Mesenchymal stem cell (in vitro differentiated cells and primary cell): ENCODE data around the gene NINJ2.

Experiments used
- DNase-seq: peaks from one replicate; pipeline ENCODE4 v3.0.0-alpha.2; 2013
- H2AFZ ChIP-seq: one replicate; pipeline ENCODE4 v1.6.1; 2013; ENCODE audit warnings: low read depth, mild to moderate bottlenecking, control low read depth, inconsistent platforms, low read length, moderate library complexity
- H2AK5ac ChIP-seq: 2 replicates; pipeline ENCODE4 v1.6.1; 2013; ENCODE audit warnings: low read length, moderate library complexity, mild to moderate bottlenecking, inconsistent platforms; ENCODE audit not compliant: severe bottlenecking
- H2BK120ac ChIP-seq: one replicate; pipeline ENCODE4 v1.6.1; 2013; ENCODE audit warnings: low read depth, mild to moderate bottlenecking, inconsistent platforms, low read length, moderate library complexity
- H2BK12ac ChIP-seq, 2 experiments: one replicate each; pipeline ENCODE4 v1.6.1; 2013; ENCODE audit warnings: inconsistent platforms in 2 of 2, low read length in 2 of 2, mild to moderate bottlenecking in 2 of 2, moderate library complexity in 2 of 2, control low read depth in 1 of 2
- H2BK15ac ChIP-seq: one replicate; pipeline ENCODE4 v1.6.1; 2013; ENCODE audit warnings: mild to moderate bottlenecking, low read depth, inconsistent platforms; ENCODE audit not compliant: poor library complexity, severe bottlenecking
- H2BK5ac ChIP-seq: 2 replicates; pipeline ENCODE4 v1.6.1; 2013; ENCODE audit warnings: low read depth, mild to moderate bottlenecking, low read length, control low read depth, inconsistent platforms; ENCODE audit not compliant: poor library complexity, severe bottlenecking
- H3K14ac ChIP-seq, 2 experiments: one replicate each; pipeline ENCODE4 v1.6.1; 2013; ENCODE audit warnings: inconsistent platforms in 2 of 2, low read length in 2 of 2, control low read depth in 1 of 2, mild to moderate bottlenecking in 1 of 2, moderate library complexity in 1 of 2
- H3K18ac ChIP-seq, 2 experiments: one replicate each; pipeline ENCODE4 v1.6.1; 2013; ENCODE audit warnings: inconsistent platforms in 2 of 2, low read length in 2 of 2, control low read depth in 1 of 2, low read depth in 1 of 2, mild to moderate bottlenecking in 1 of 2
- H3K23ac ChIP-seq, 2 experiments: one replicate each; pipeline ENCODE4 v1.6.1; 2013; ENCODE audit warnings: inconsistent platforms in 2 of 2, low read length in 2 of 2, mild to moderate bottlenecking in 2 of 2, moderate library complexity in 2 of 2, control low read depth in 1 of 2
- H3K27ac ChIP-seq: 2 replicates; pipeline ENCODE4 v1.5.1; 2013; ENCODE audit warnings: mild to moderate bottlenecking, moderate library complexity, low read length, control low read depth, inconsistent platforms; ENCODE audit not compliant: poor library complexity, severe bottlenecking
- H3K27me3 ChIP-seq, 2 experiments: 2 replicates each; pipeline versions ENCODE4 v1.6.1 to v1.7.0; 2013; ENCODE audit warnings: low read length in 2 of 2, mild to moderate bottlenecking in 2 of 2, moderate library complexity in 2 of 2, control low read depth in 1 of 2, inconsistent platforms in 1 of 2; ENCODE audit not compliant: control insufficient read depth in 1 of 2, insufficient read depth in 1 of 2
- H3K36me3 ChIP-seq, 2 experiments: 2 replicates each; pipeline versions ENCODE4 v1.6.1 to v1.7.0; 2013; ENCODE audit warnings: low read length in 2 of 2, control low read depth in 1 of 2, inconsistent platforms in 1 of 2, low read depth in 1 of 2, mild to moderate bottlenecking in 1 of 2; ENCODE audit not compliant: insufficient read depth in 2 of 2, control insufficient read depth in 1 of 2
- H3K4ac ChIP-seq, 2 experiments: one replicate each; pipeline ENCODE4 v1.6.1; 2013; ENCODE audit warnings: inconsistent platforms in 2 of 2, low read length in 2 of 2, mild to moderate bottlenecking in 2 of 2, moderate library complexity in 2 of 2, control low read depth in 1 of 2, low read depth in 1 of 2
- H3K4me1 ChIP-seq: 2 replicates; pipeline ENCODE4 v1.6.1; 2013; ENCODE audit warnings: low read depth, low read length, control low read depth; ENCODE audit not compliant: control insufficient read depth, insufficient read depth
- H3K4me2 ChIP-seq: 2 replicates; pipeline ENCODE4 v1.6.1; 2013; ENCODE audit warnings: low read length, mild to moderate bottlenecking, inconsistent platforms; ENCODE audit not compliant: poor library complexity, severe bottlenecking
- H3K4me3 ChIP-seq, 2 experiments: 2 replicates each; pipeline versions ENCODE4 v1.5.1 to v1.7.0; 2013; ENCODE audit warnings: low read length in 2 of 2, mild to moderate bottlenecking in 2 of 2, control low read depth in 1 of 2, low read depth in 1 of 2; ENCODE audit not compliant: insufficient read depth in 1 of 2
- H3K79me1 ChIP-seq: replicated peaks from 2 replicates; pipeline ENCODE4 v1.6.1; 2013; ENCODE audit warnings: mild to moderate bottlenecking, control low read depth, low read length, inconsistent platforms; ENCODE audit not compliant: poor library complexity, severe bottlenecking
- H3K9ac ChIP-seq: 2 replicates; pipeline ENCODE4 v1.7.0; 2013; ENCODE audit warnings: mild to moderate bottlenecking, low read length, moderate library complexity
- H3K9me3 ChIP-seq: 2 replicates; pipeline ENCODE4 v1.7.0; 2013; ENCODE audit warnings: mild to moderate bottlenecking, low read length; ENCODE audit not compliant: control insufficient read depth
- H4K8ac ChIP-seq: one replicate; pipeline ENCODE4 v1.6.1; 2013; ENCODE audit warnings: inconsistent platforms, mild to moderate bottlenecking, low read length, moderate library complexity
- H4K91ac ChIP-seq: one replicate; pipeline ENCODE4 v1.6.1; 2013; ENCODE audit warnings: mild to moderate bottlenecking, low read length, inconsistent platforms
- WGBS: methylation state at CpG from one replicate; pipeline ENCODE4 v1.1.7; 2013; ENCODE audit warnings: mixed read lengths; 5-methylcytosine and 5-hydroxymethylcytosine counted together

Gene NINJ2

GRCh38 chr12:612886-613285, 50.4 kb downstream of the NINJ2 start:
- no peak overlapping the region for H3K4ac ChIP-seq
- H3K14ac ChIP-seq: no peak overlapping the region
- peaks cover 0 to 3% of the 10 kb centered on the region in 2 experiments for H3K36me3 ChIP-seq
- H2BK15ac ChIP-seq: no peak overlapping the region
- no peak overlapping the region for H2AK5ac ChIP-seq
- H4K8ac ChIP-seq: no peak overlapping the region
- no peak overlapping the region for H2BK5ac ChIP-seq
- H3K9me3 ChIP-seq: no peaks in the 10 kb centered on the region
- H3K79me1 ChIP-seq: no peaks in the 10 kb centered on the region
- WGBS: 99% methylated on average over 4 of the region's 4 CpGs
- no peak overlapping the region for H3K27ac ChIP-seq
- no peaks in the 10 kb centered on the region for H3K27me3 ChIP-seq
- H4K91ac ChIP-seq: no peak overlapping the region
- no peak overlapping the region for H3K9ac ChIP-seq
- no peak overlapping the region for H3K23ac ChIP-seq
- H3K4me3 ChIP-seq: no peak overlapping the region
- H2AFZ ChIP-seq: no peak overlapping the region
- no peak overlapping the region for H3K18ac ChIP-seq
- no peak overlapping the region for H3K4me2 ChIP-seq
- no peak for DNase-seq
- H2BK120ac ChIP-seq: no peak overlapping the region
- no peak overlapping the region for H2BK12ac ChIP-seq
- peaks cover 7% of the 10 kb centered on the region for H3K4me1 ChIP-seq

GRCh38 chr12:612293-612692, 51.0 kb downstream of the NINJ2 start:
- WGBS: 93% methylated on average over 6 of the region's 7 CpGs
- Histone ChIP-seq H3K4me1 (peaks cover 11% of the 10 kb centered on the region), H3K23ac (no peak overlapping the region), H3K79me1 (no peaks in the 10 kb centered on the region), H3K4me3 (no peak overlapping the region), H2BK12ac (peak overlapping the region in 1 of 2 experiments; percentile 12), H3K9ac (no peak overlapping the region), H3K36me3 (peaks cover 0 to 3% of the 10 kb centered on the region in 2 experiments), H3K18ac (no peak overlapping the region), H4K91ac (no peak overlapping the region), H2BK15ac (peak overlapping the region; percentile 26), H3K4ac (no peak overlapping the region), H3K4me2 (no peak overlapping the region), H3K9me3 (no peaks in the 10 kb centered on the region), H3K27me3 (no peaks in the 10 kb centered on the region), H2BK120ac (no peak overlapping the region), H2BK5ac (no peak overlapping the region), H4K8ac (no peak overlapping the region), H3K14ac (no peak overlapping the region), H2AK5ac (no peak overlapping the region), H2AFZ (no peak overlapping the region), H3K27ac (no peak overlapping the region)
- no peak for DNase-seq

DNA sequence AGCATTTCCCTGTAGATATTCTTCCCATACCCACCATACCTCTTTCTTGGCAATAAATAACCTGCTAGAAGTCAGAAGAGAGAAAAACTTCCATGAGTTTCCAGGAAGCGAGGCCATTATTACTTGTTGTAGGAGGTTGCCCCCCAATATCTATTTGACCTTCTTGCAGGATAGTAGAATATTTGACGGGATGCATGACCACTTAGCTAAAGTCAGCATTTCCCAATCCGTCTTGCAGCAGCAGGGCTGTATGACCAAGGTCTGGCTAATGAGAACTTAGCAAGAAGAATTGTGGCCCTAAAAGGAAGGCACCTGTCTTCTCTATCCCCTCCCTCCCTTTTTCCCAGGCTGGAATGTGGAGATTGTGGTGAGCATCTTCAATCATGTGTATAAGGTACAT, 51.5 kb downstream of the NINJ2 start:
- no peak overlapping the region for H2AK5ac ChIP-seq
- no peak overlapping the region for H3K4ac ChIP-seq
- no peaks in the 10 kb centered on the region for H3K9me3 ChIP-seq
- no peaks in the 10 kb centered on the region for H3K79me1 ChIP-seq
- peaks cover 0 to 3% of the 10 kb centered on the region in 2 experiments for H3K36me3 ChIP-seq
- no peak overlapping the region for H3K4me3 ChIP-seq
- no peak overlapping the region for H2BK120ac ChIP-seq
- H2BK15ac ChIP-seq: no peak overlapping the region
- H3K27ac ChIP-seq: no peak overlapping the region
- WGBS: 95% methylated on average over 3 of the region's 3 CpGs
- no peak overlapping the region for H2BK12ac ChIP-seq
- H3K27me3 ChIP-seq: no peaks in the 10 kb centered on the region
- H3K18ac ChIP-seq: no peak overlapping the region
- no peak overlapping the region for H4K91ac ChIP-seq
- H2BK5ac ChIP-seq: no peak overlapping the region
- H4K8ac ChIP-seq: no peak overlapping the region
- H3K23ac ChIP-seq: no peak overlapping the region
- H2AFZ ChIP-seq: no peak overlapping the region
- H3K14ac ChIP-seq: no peak overlapping the region
- no peak overlapping the region for H3K4me2 ChIP-seq
- no peak for DNase-seq
- no peak overlapping the region for H3K9ac ChIP-seq
- H3K4me1 ChIP-seq: peaks cover 11% of the 10 kb centered on the region

DNA sequence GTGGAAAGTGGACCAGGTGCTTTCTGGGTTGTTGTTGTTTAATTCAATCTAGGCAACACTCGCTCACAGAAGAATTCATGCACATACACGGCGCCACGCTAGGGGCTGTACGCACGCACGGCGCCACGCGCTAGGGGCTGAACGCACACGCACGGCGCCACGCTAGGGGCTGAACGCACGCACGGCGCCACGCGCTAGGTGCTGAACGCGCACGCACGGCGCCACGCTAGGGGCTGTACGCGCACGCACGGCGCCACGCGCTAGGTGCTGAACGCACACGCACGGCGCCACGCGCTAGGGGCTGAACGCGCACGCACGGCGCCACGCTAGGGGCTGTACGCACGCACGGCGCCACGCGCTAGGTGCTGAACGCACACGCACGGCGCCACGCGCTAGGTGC, 54.3 kb downstream of the NINJ2 start:
- H3K9ac ChIP-seq: no peak overlapping the region
- no peak overlapping the region for H3K27ac ChIP-seq
- H3K9me3 ChIP-seq: no peaks in the 10 kb centered on the region
- peak overlapping the region; percentile 39 for H4K8ac ChIP-seq
- no peak overlapping the region for H2BK15ac ChIP-seq
- H3K4me2 ChIP-seq: no peak overlapping the region
- no peak overlapping the region for H2BK120ac ChIP-seq
- DNase-seq: no peak
- H2AFZ ChIP-seq: no peak overlapping the region
- H3K79me1 ChIP-seq: no peaks in the 10 kb centered on the region
- peaks cover 0 to 3% of the 10 kb centered on the region in 2 experiments for H3K36me3 ChIP-seq
- 98% methylated on average over 58 of the region's 58 CpGs for WGBS
- H2AK5ac ChIP-seq: no peak overlapping the region
- peak overlapping the region; percentile 78 to 82 for H2BK12ac ChIP-seq
- peak overlapping the region in 1 of 2 experiments; percentile 15 for H3K4me3 ChIP-seq
- H2BK5ac ChIP-seq: no peak overlapping the region
- H3K18ac ChIP-seq: peak overlapping the region in 1 of 2 experiments; percentile 7
- peak overlapping the region in 1 of 2 experiments; percentile 23 for H3K14ac ChIP-seq
- peak overlapping the region; percentile 96 for H4K91ac ChIP-seq
- peaks cover 9% of the 10 kb centered on the region for H3K4me1 ChIP-seq
- peak overlapping the region in 1 of 2 experiments; percentile 35 for H3K4ac ChIP-seq
- H3K23ac ChIP-seq: no peak overlapping the region
- no peaks in the 10 kb centered on the region for H3K27me3 ChIP-seq
